GM19452 (cell line): ENCODE results near the gene SPTSSB.

Experiments used
- ATAC-seq: cut with Tn5 transposase; IDR thresholded peaks from one replicate; pipeline ENCODE4 v1.9.1; 2021; ENCODE audit not compliant: unreplicated experiment

The SPTSSB gene

GRCh38 chr3:161339517-161340500 is 31.5 kb downstream of the SPTSSB start:
- ATAC-seq, result no peak

- no peak for ATAC-seq
These were observed 34.0 kb downstream of the SPTSSB start for GRCh38 chr3:161337311-161337710.

GRCh38 chr3:161336661-161337060 is 34.7 kb downstream of the SPTSSB start:
- no peak for ATAC-seq

DNA sequence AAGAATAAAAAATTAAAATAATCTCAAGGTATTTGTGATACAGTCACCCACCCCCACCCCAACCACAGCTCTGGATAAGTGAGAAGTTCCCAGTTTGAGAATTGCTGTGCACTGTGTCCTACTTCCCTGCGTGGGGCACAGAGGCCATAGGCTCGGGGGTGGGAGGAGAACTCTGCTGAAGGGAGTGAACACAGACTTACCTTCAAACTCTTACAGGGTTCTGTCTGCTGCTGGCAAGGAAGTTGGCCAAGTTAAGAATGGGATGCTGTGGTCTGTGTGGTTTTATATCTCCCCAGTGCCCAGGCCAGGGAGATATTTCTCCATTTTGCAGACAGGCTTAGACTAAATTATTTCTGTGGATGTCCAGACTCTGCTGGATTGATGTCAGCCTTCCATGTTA is 37.6 kb downstream of the SPTSSB start:
- no peak for ATAC-seq

- no peak for ATAC-seq
These were observed 38.5 kb downstream of the SPTSSB start for GRCh38 chr3:161332792-161333191.

DNA sequence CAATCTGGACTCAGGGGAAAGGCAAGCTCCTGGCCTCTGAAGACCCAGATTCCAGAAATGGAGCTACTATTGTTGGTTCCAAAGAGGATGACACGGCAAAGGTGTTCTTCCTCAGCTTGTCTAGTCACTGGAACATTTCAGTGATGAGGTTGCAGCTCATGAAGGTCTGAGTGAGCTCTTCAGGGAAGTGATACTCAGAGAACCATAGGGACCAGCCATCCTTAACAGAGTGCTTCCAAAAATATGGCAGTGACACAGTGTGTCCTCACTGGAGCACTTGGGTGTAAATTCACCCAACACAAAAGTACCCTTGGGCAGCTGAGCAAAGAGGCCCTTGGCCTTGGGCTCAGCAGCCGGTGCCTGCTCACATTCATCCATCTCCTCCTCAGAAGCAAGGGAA is 46.3 kb downstream of the SPTSSB start:
- no peak for ATAC-seq

DNA sequence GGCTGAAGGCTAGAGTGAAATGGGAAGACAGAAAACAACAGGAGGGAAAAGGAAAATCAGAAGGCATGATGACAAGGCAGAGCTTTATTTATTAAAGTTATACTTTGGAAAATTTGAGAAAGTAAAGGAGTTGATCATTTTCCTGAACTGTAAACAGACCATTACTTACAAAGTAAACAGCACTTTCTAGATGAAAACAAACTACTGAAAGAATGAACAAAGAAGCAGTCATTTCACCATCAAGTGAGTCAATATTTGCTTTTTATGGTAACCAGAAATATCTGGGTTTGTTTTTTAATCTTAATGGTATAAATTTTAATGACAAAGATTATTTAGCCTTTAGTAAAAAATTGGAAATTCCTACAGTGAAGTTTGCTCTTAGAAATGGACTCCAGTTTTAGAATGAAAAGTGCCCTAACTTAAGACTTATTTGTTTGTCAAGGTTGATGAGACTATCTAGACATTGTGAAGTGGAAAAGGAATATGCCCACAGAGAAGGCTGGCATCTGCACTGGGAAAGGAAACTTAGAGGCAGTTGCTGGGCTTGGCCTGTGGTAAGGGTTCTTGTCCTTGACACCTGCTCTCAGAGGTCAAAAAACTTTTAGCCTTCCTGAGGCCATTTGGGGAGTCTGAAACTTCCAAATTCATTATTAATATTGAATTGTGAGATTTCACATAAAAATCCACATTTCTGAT is 47.2 kb downstream of the SPTSSB start:
- no peak for ATAC-seq

DNA sequence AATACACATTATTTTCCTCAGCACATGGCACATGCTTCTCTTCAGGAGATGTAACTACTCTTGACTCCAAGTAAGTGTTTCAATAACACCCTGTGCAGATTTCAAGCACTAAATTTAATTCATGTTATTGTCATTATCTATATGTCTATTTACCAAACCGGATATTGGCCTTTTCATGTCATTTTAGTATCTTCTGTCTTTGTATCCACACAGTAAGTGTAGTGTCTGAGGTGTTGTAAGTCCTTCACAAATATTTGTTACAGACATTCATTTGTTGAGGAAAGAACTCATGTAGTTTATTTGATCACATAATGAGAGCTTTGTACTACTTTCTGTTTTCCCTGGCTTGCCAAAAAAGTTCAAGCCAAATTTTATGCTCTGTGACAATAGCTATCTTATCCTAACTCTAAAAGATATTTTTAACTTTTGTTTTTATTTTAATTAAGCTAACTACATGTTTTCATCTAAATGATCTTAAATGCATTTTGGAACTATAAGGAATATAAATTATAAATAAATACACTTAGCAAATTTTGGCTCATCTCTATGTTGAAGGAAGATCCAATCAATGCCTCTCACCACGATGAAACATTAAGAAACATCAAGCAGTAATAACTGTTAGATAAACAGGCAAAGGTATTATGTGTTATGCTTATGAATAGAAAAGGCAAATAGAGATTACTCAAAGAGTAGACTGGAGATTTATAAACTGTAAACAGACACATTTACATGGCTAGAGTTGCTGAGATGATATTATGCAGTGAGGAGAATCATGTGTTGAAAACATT is 48.3 kb downstream of the SPTSSB start:
- no peak for ATAC-seq

- ATAC-seq, result no peak
These were observed 50.5 kb downstream of the SPTSSB start for GRCh38 chr3:161320837-161321236.

DNA sequence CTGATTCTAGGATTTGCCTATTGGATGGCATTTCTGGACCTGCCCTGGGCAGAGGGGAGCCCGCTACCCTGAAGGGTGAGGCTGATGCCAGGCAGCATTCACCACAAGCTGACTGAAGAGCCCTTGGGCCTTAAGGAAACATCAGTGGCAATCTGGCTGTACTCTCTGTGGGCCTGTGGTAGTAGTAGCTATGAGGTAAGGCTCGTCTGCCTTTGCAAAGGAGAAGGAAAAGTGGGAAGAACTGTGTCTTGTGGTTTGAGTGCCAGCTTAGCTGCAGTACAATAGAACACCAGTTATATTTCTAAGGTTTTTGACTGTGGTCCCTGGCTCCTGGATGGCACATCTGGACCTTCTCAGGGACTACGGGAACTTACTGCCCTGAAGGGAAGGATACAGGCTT is 51.5 kb downstream of the SPTSSB start:
- ATAC-seq, result no peak

- no peak for ATAC-seq
These were observed 54.2 kb downstream of the SPTSSB start for GRCh38 chr3:161317077-161317476.

- no peak for ATAC-seq
These were observed 55.2 kb downstream of the SPTSSB start for GRCh38 chr3:161316006-161316689.

GRCh38 chr3:161314836-161315395 is 56.4 kb downstream of the SPTSSB start:
- ATAC-seq, result peak; percentile 46

GRCh38 chr3:161310649-161311423 is 60.5 kb downstream of the SPTSSB start:
- peak; percentile 76 for ATAC-seq

DNA sequence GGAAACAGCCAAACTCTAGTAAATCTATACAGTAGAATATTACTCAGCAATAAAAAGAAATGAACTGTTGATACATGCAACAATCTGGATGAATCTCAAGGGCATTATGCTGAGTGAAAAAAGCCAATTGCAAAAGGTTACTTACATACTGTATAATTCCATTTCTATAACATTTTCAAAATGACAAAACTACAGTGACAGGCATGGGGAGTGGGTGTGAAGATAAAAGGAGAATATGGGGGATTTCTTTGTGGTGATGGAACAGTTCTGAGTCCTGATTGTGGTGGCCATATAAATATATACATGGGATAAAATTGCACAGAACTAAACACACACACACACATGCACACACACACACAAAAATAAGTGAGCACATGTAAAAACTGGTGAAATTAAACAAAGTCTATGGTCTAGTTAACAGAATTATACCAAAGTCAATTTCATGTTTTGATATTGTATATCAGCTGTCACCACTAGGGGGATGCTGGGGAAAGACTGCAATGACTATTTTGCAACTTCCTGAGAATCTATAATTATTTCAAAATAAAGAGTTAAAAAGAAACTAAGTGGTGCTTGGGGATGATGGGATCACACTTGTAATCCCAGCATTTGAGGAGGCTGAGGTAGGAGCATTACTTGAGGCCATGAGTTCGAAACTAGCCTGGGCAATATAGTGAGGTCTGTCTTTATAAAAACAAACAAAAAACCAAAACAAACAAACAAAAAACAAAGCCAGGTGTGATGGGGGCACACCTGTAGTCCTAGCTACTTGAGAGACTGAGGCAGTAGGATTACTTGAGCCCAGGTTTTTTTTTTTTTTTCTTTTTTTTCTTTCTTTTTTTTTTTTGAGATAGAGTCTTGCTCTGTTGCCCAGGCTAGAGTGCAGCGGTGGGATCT is 66.0 kb downstream of the SPTSSB start:
- ATAC-seq, result no peak

DNA sequence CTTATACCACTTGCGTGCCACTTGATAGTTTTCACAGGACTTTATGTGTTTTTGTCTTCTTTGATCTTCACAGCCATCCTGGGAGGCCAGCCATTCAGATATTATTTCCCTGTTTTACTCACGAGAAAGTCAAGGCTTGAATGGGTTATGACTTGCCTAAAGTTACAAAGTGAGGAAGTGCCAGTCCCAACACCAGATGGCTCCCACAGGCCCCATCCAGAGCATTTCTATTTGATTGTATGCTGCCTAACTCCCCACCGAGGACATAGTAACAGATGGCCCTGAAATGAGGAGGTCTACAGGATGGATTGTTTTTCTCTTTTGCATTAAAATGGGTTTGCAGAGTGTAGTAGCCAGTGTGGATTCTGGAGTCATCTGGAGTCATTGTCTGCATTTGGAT is 74.5 kb downstream of the SPTSSB start:
- no peak for ATAC-seq

GRCh38 chr3:161295325-161295724 is 76.0 kb downstream of the SPTSSB start:
- ATAC-seq, result no peak
